Tibial artery (tissue), 4 donors: ENCODE measurements around the gene MEIS3.

ENCODE experiments used
- DNase-seq, 2 donors: peaks; one replicate each; pipeline ENCODE4 v3.0.0-alpha.2; 2019
- H3K27ac ChIP-seq, 2 donors: fragments of 200-600 bp; sonication (generic) in 1 of 2; 1 replicate in 1 of 2; 2 replicates in 1 of 2; pipeline ENCODE4 v1.5.1; 2018 to 2019; ENCODE audit warnings: mild to moderate bottlenecking in 1 of 2
- H3K27me3 ChIP-seq, 2 donors: fragments of 200-600 bp; sonication (generic) in 1 of 2; one replicate each; pipeline versions ENCODE4 v1.5.1 to v1.6.0; 2016 to 2019
- H3K36me3 ChIP-seq, 3 donors: fragments of 200-600 bp; sonication (generic) in 2 of 3; one replicate each; pipeline ENCODE4 v1.5.1; 2016 to 2019; ENCODE audit warnings: mild to moderate bottlenecking in 2 of 3
- H3K4me1 ChIP-seq, 4 donors: fragments of 200-600 bp; sonication (generic) in 2 of 4; 1 replicate in 3 of 4; 2 replicates in 1 of 4; pipeline ENCODE4 v1.5.1; 2016 to 2019
- H3K4me3 ChIP-seq, 2 donors: fragments of 200-600 bp; sonication (generic) in 1 of 2; 1 replicate in 1 of 2; 2 replicates in 1 of 2; pipeline ENCODE4 v1.5.1; 2018 to 2019; ENCODE audit warnings: mild to moderate bottlenecking in 2 of 2
- H3K9me3 ChIP-seq, 3 donors: fragments of 200-600 bp; sonication (generic) in 1 of 3; one replicate each; pipeline ENCODE4 v1.5.1; 2016 to 2019
- CTCF ChIP-seq, 2 experiments: fragments of 200-600 bp in 1 of 2; fragments of 450-650 bp in 1 of 2; IDR thresholded peaks; one replicate each; pipeline ENCODE4 v1.5.1; 2017 to 2019; ENCODE audit warnings: antibody characterized with exemption in 2 of 2, mild to moderate bottlenecking in 1 of 2, moderate library complexity in 1 of 2
- intact Hi-C: fragments of 100-400 bp; cut with DNase I; formaldehyde crosslinking; loops from one replicate; pipeline ENCODE4 v1.15.0; 2023; ENCODE audit warnings: low total_unique reads

The MEIS3 gene

GRCh38 chr19:47423203-47423882 is 4.0 kb upstream of the MEIS3 start:
- H3K27me3 ChIP-seq, result peaks cover 0 to 93% of the 10 kb centered on the region in 2 donors
- no peaks in the 10 kb centered on the region for H3K9me3 ChIP-seq
- peaks cover 0 to 38% (median 20%) of the 10 kb centered on the region in 4 donors for H3K4me1 ChIP-seq
- no peak overlapping the region for H3K27ac ChIP-seq
- no peaks in the 10 kb centered on the region for H3K36me3 ChIP-seq
- no peak for TF ChIP-seq CTCF (IDR thresholded peaks at IDR 0.05)
- H3K4me3 ChIP-seq, result no peak overlapping the region
- intact Hi-C loops, result no loop called here
- no peak for DNase-seq

GRCh38 chr19:47422417-47423163 is 3.3 kb upstream of the MEIS3 start:
- intact Hi-C loops, result no loop called here
- H3K27me3 ChIP-seq, result peaks cover 0 to 94% of the 10 kb centered on the region in 2 donors
- no peak overlapping the region for H3K27ac ChIP-seq
- no peaks in the 10 kb centered on the region for H3K9me3 ChIP-seq
- no peak overlapping the region for H3K4me3 ChIP-seq
- DNase-seq, result no peak
- no peak for TF ChIP-seq CTCF (IDR thresholded peaks at IDR 0.05)
- H3K4me1 ChIP-seq, result peaks cover 0 to 36% (median 13%) of the 10 kb centered on the region in 4 donors
- no peaks in the 10 kb centered on the region for H3K36me3 ChIP-seq

- Histone ChIP-seq H3K27me3 (peaks cover 0 to 94% of the 10 kb centered on the region in 2 donors), H3K27ac (no peak overlapping the region), H3K4me3 (no peak overlapping the region), H3K4me1 (peaks cover 0 to 32% (median 11%) of the 10 kb centered on the region in 4 donors), H3K9me3 (no peaks in the 10 kb centered on the region), H3K36me3 (no peaks in the 10 kb centered on the region)
- intact Hi-C loops, result no loop called here
- DNase-seq, result no peak
- TF ChIP-seq CTCF (IDR thresholded peaks at IDR 0.05), result no peak
These were observed 2.6 kb upstream of the MEIS3 start for GRCh38 chr19:47421844-47422395.

- no peak for DNase-seq
- intact Hi-C loops, result no loop called here
- Histone ChIP-seq H3K36me3 (no peaks in the 10 kb centered on the region), H3K27ac (no peak overlapping the region), H3K4me3 (no peak overlapping the region), H3K4me1 (peaks cover 0 to 32% (median 11%) of the 10 kb centered on the region in 4 donors), H3K9me3 (no peaks in the 10 kb centered on the region), H3K27me3 (peaks cover 0 to 95% of the 10 kb centered on the region in 2 donors)
- TF ChIP-seq CTCF (IDR thresholded peaks at IDR 0.05), result no peak
These were observed 2.0 kb upstream of the MEIS3 start for GRCh38 chr19:47421244-47421786.

GRCh38 chr19:47419789-47420188 is 462 bp upstream of the MEIS3 start:
- Histone ChIP-seq H3K27me3 (peaks cover 0 to 96% of the 10 kb centered on the region in 2 donors), H3K27ac (no peak overlapping the region), H3K36me3 (no peaks in the 10 kb centered on the region), H3K9me3 (no peaks in the 10 kb centered on the region), H3K4me1 (peaks cover 0 to 32% (median 11%) of the 10 kb centered on the region in 4 donors), H3K4me3 (no peak overlapping the region)
- no peak for TF ChIP-seq CTCF (IDR thresholded peaks at IDR 0.05)
- DNase-seq, result no peak
- intact Hi-C loops, result no loop called here
